Transverse colon (tissue), 4 donors: ENCODE results near the gene GARNL3.

Source experiments
- CTCF ChIP-seq, 5 experiments: fragments of 200-600 bp in 3 of 5; fragments of 450-650 bp in 2 of 5; sonication (generic) in 3 of 5; IDR thresholded peaks; 1 replicate in 2 of 5; 2 replicates in 3 of 5; pipeline ENCODE4 v1.5.1; 2016 to 2017; ENCODE audit warnings: antibody characterized with exemption in 5 of 5, inconsistent platforms in 3 of 5, mild to moderate bottlenecking in 2 of 5, moderate library complexity in 1 of 5
- EP300 ChIP-seq: sonication (generic); formaldehyde crosslinking; IDR thresholded peaks from one replicate; pipeline ENCODE4 v1.6.1; 2017; ENCODE audit warnings: antibody characterized with exemption, low read depth
- POLR2AphosphoS5 ChIP-seq, 3 donors: sonication (generic); formaldehyde crosslinking; IDR thresholded peaks; one replicate each; pipeline ENCODE4 v1.6.1; 2016; ENCODE audit warnings: antibody characterized with exemption in 3 of 3

GRCh38 chr9:127313042-127313560, 48.5 kb downstream of the GARNL3 start:
- TF ChIP-seq CTCF (IDR thresholded peaks at IDR 0.05) (no peak), POLR2AphosphoS5 (IDR thresholded peaks at IDR 0.05) (no peak), EP300 (no peak)
